Breast epithelium (tissue), 3 donors: ENCODE measurements around the gene GSTA5.
"Not testable (repeated sequence)": the region's sequence is repeated elsewhere in the genome, so short reads cannot be mapped to it uniquely, and the experiment has no call there.

Experiments
- CTCF ChIP-seq, 3 donors: fragments of 450-650 bp; IDR thresholded peaks; one replicate each; pipeline ENCODE4 v1.5.1; 2016 to 2017; ENCODE audit warnings: antibody characterized with exemption in 3 of 3, mild to moderate bottlenecking in 3 of 3, moderate library complexity in 3 of 3
- POLR2AphosphoS5 ChIP-seq, 3 donors: sonication (generic); formaldehyde crosslinking; IDR thresholded peaks; one replicate each; pipeline ENCODE4 v1.6.1; 2017; ENCODE audit warnings: antibody characterized with exemption in 3 of 3

GRCh38 chr6:52827073-52827783 is 13.4 kb downstream of the GSTA5 start:
- TF ChIP-seq CTCF, POLR2AphosphoS5 (IDR thresholded peaks at IDR 0.05): not testable (repeated sequence)
